KOPT-K1 (cell line): ENCODE measurements around the gene RECQL.

ENCODE experiments used
- H3K27ac ChIP-seq: fragments of 200-600 bp; sonication (generic); 2 replicates; pipeline ENCODE4 v1.5.1; 2016; ENCODE audit warnings: antibody characterized with exemption, mild to moderate bottlenecking, low read depth, low read length; ENCODE audit not compliant: poor library complexity, severe bottlenecking
- H3K36me3 ChIP-seq: fragments of 200-600 bp; sonication (generic); 2 replicates; pipeline ENCODE4 v1.5.1; 2017; ENCODE audit warnings: antibody characterized with exemption, mild to moderate bottlenecking, low read length, moderate library complexity; ENCODE audit not compliant: insufficient read depth
- H3K9me3 ChIP-seq: fragments of 200-600 bp; sonication (generic); 2 replicates; pipeline ENCODE4 v1.5.1; 2017; ENCODE audit warnings: antibody characterized with exemption, low read length, mild to moderate bottlenecking; ENCODE audit not compliant: insufficient read depth, poor library complexity, severe bottlenecking

RECQL gene

GRCh38 chr12:21523148-21523547, 21.7 kb upstream of the RECQL start:
- Histone ChIP-seq H3K9me3 (no peaks in the 10 kb centered on the region), H3K36me3 (no peaks in the 10 kb centered on the region), H3K27ac (no peak overlapping the region)

GRCh38 chr12:21521541-21521940, 20.1 kb upstream of the RECQL start:
- Histone ChIP-seq H3K36me3 (peaks cover 15% of the 10 kb centered on the region), H3K9me3 (no peaks in the 10 kb centered on the region), H3K27ac (no peak overlapping the region)

DNA sequence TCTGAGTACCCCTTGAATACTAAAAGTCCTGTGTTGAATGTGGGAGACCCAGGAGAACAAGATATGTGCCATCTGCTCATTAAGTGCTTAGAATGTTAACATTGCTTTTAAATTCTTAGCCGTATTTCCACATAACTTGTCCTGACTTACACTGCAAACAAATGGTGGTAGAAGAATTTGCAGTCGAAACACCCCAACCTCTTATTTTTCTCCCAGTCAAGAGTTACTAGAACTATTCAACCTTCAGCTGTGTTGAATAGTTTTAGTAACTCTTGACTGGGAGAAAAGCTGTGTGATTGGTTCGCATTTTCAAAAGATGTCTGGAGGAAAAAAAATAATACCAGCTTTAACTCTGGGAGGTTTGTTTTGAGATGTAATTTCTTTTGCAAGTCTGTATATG, 17.0 kb upstream of the RECQL start:
- no peak overlapping the region for H3K27ac ChIP-seq

DNA sequence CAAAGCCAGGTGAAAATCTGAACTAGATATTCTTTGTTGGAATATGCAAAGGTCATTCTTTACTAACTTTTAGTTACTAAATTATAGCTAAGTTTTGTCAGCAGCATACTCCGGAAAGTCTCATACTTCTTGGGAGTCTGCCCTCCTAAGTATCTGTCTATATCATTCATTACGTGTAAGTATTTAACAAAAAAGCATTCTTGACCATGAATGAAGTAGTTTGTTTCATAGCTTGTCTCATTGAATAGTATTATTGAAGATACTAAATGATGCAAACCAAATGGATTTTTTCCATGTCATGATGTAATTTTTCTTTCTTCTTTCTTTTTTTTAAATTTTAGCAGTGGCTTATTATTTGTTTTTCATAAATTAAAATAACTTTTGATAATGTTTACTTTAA, 14.8 kb upstream of the RECQL start:
- Histone ChIP-seq H3K9me3 (no peaks in the 10 kb centered on the region), H3K27ac (no peak overlapping the region), H3K36me3 (peaks cover 66% of the 10 kb centered on the region)

More for the DNA sequence above, 17.0 kb upstream of the RECQL start:
- Histone ChIP-seq H3K36me3 (peaks cover 44% of the 10 kb centered on the region), H3K9me3 (no peaks in the 10 kb centered on the region)

DNA sequence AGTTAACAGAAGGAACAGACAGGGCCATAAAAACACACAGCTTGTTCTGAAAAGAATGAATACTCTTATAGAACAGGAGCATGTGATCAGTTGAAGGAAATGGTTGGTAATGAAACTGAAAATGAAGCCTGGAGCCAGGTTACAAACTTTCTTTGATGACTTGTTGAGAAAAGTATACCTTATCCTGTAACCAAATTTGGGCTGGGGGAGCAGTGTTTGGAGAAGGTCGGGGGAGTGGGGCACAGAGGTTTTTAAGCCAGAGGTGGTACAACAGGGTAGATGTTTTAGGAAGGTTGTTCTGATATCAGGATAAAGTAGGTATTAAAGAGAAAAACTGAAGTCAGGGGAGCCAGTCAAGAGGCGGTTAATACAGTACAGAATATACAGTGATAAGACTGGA, 8.3 kb upstream of the RECQL start:
- Histone ChIP-seq H3K36me3 (peaks cover 68% of the 10 kb centered on the region), H3K27ac (peak overlapping the region; percentile 9), H3K9me3 (no peaks in the 10 kb centered on the region)

- Histone ChIP-seq H3K36me3 (peaks cover 52% of the 10 kb centered on the region), H3K9me3 (no peaks in the 10 kb centered on the region), H3K27ac (no peak overlapping the region)
These were observed 6.4 kb upstream of the RECQL start for GRCh38 chr12:21507849-21508248.

DNA sequence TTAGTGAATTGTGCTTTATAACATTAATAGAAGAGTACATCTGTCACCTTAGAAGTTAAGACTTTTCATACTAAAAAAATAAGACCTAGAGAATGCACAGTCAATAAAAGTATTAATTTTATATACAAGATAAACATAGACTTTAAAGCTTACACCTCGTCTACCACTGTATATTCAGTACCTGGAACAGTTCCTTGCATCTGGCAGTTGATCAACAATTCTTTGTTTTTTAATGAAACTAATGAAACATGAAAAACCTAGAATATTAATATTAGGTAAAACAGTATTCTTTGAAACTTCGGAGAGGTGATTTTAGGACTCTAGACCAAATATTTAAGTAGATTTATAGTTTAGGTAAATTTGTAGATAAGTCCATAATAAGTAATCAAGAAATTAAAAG, 4.5 kb upstream of the RECQL start:
- no peak overlapping the region for H3K27ac ChIP-seq
- peaks cover 33% of the 10 kb centered on the region for H3K36me3 ChIP-seq
- no peaks in the 10 kb centered on the region for H3K9me3 ChIP-seq

DNA sequence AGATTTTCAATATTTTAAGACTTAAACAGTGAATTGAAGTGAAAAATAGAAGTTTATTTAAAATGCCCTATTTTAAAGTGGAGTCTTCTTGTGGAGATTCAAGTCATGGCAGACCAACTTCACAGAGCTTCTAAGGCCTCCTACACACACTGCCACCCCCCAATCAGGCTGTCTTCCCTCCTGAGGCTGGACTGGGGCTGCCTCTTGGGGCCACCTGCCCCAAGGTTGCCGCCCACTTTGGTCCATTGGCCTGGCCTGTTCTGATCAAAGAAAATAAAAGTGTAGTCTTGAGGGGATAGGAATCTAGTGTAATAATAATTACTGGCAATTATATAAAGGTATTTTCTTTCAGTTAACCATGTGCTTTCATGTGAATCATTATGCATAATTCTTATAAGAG, 1.4 kb upstream of the RECQL start:
- Histone ChIP-seq H3K36me3 (peaks cover 26% of the 10 kb centered on the region), H3K27ac (no peak overlapping the region), H3K9me3 (no peaks in the 10 kb centered on the region)

DNA sequence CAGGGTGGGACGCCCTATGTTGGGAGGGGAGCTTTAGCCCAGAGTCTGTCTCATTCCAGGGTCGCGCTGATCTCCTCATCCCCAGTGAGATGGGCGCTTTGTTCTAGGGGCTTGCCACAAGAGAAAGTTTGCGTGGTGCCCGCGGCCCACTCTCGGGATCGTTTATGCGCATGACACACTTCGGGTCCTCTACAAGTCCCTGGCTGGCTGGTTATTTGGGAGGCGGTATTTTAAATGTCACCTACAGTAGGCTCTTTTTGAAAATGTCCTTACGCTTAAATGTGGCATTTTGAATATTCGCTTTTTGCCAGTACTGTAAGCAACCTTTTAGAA, 695 bp upstream of the RECQL start:
- Histone ChIP-seq H3K36me3 (peaks cover 27% of the 10 kb centered on the region), H3K27ac (peak overlapping the region; percentile 74), H3K9me3 (no peaks in the 10 kb centered on the region)

GRCh38 chr12:21500786-21501257, 613 bp downstream of the RECQL start:
- Histone ChIP-seq H3K27ac (peak overlapping the region; percentile 74), H3K36me3 (peaks cover 40% of the 10 kb centered on the region), H3K9me3 (no peaks in the 10 kb centered on the region)

GRCh38 chr12:21499765-21500164, 1.7 kb downstream of the RECQL start:
- Histone ChIP-seq H3K27ac (no peak overlapping the region), H3K36me3 (peaks cover 51% of the 10 kb centered on the region), H3K9me3 (no peaks in the 10 kb centered on the region)

GRCh38 chr12:21485998-21486397, 15.4 kb downstream of the RECQL start:
- H3K36me3 ChIP-seq: peaks cover 88% of the 10 kb centered on the region
- no peaks in the 10 kb centered on the region for H3K9me3 ChIP-seq

DNA sequence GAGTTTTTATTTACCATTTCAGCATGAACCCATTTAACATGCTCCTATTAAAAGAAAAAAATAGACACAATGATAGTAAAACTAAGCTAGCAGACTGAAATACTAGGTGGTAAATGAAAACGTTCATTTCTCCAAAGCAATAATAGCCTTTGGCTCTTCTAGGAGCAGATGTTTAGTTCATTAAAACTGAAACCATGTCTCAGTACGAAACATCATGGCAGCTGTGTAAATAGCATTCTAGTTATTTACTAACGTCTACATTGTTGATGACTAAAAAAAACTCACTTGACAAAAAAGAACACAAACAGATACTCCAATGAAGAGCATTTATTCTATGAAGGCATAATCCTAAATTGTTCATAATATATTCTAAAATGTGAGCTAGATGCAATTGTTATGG, 17.9 kb downstream of the RECQL start:
- H3K9me3 ChIP-seq: no peaks in the 10 kb centered on the region
- H3K27ac ChIP-seq: no peak overlapping the region
- H3K36me3 ChIP-seq: peaks cover 92% of the 10 kb centered on the region

More at GRCh38 chr12:21485998-21486397, 15.4 kb downstream of the RECQL start:
- H3K27ac ChIP-seq: no peak overlapping the region

- H3K27ac ChIP-seq: no peak overlapping the region
- peaks cover 98% of the 10 kb centered on the region for H3K36me3 ChIP-seq
- no peaks in the 10 kb centered on the region for H3K9me3 ChIP-seq
These were observed 22.5 kb downstream of the RECQL start for GRCh38 chr12:21478756-21479455.

DNA sequence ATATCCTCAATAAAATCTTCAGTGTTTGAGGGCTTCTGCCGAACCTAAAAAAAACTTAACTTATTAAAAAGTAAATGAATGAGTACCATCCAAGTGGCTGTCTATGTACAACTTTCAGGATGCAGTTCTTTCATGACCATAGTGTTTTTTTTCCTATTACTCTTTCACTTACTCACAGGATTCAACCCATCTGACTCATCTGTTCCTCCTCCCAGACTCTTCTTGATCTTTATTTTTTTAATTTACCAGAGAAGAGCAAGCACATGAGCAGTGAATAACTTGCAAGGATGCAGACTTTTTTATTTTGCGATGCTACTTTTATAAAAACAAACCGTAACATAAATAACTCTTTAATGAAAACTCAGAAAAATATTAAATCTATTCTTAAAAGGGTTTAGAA, 24.5 kb downstream of the RECQL start:
- Histone ChIP-seq H3K27ac (no peak overlapping the region), H3K36me3 (peaks cover 100% of the 10 kb centered on the region)

GRCh38 chr12:21475552-21475951, 25.9 kb downstream of the RECQL start:
- Histone ChIP-seq H3K36me3 (peaks cover 98% of the 10 kb centered on the region), H3K9me3 (no peaks in the 10 kb centered on the region), H3K27ac (no peak overlapping the region)

More for the DNA sequence above, 24.5 kb downstream of the RECQL start:
- H3K9me3 ChIP-seq: no peaks in the 10 kb centered on the region
